K562 (cell line): Measurements from ENCODE around the gene SPEM2. TPM values are rescaled to one million over a fixed set of nuclear protein-coding genes. Genes with fewer than 3 reads are reported as not detected.

ENCODE experiments used
- ATAC-seq: fragments of 200-7000 bp; cut with Tn5 transposase; 3 replicates; pipeline ENCODE4 v1.9.1; 2020; ENCODE audit warnings: moderate library complexity
- BruUV-seq: library from RNA; stranded (reverse); fragments of 400-500 nt; replicated peaks from 2 replicates; lab custom pipeline; 2021; lab: Mats Ljungman, UMichigan
- CTCF ChIA-PET: fragments of 300-600 bp; formaldehyde crosslinking; extraction: SDS; loops from one replicate; lab custom pipeline; 2021; ENCODE audit warnings: low intra/inter-chr PET ratio; lab: Yijun Ruan, JAX
- POLR2A ChIA-PET: fragments of 300-600, 350-650 bp; sonication (Branson Sonifier 250); formaldehyde crosslinking; extraction: SDS; loops from one replicate; lab custom pipeline; 2021; ENCODE audit warnings: antibody characterized with exemption, inconsistent platforms; lab: Yijun Ruan, JAX
- DNase-seq, 4 experiments: peaks; one replicate each; pipeline versions ENCODE4 v3.0.0 to v3.0.0-alpha.2; 2011 to 2018; ENCODE audit warnings: low spot score in 3 of 4, mixed read lengths in 3 of 4; ENCODE audit errors: extremely low read depth in 1 of 4
- FAIRE-seq: peaks from 2 replicates; lab custom pipeline; 2011; peaks lifted over from hg19 to GRCh38; lab: Jason Lieb, UNC
- H2AFZ ChIP-seq: 2 replicates; pipeline ENCODE4 v1.6.0; 2011; ENCODE audit warnings: low read depth, low read length, control low read depth, inconsistent platforms
- H3K27ac ChIP-seq: fragments of 200-600 bp; 3 replicates; pipeline ENCODE4 v1.8.0; 2011; ENCODE audit warnings: low read depth, mild to moderate bottlenecking, control low read depth, inconsistent platforms, low read length, moderate library complexity, mixed read lengths; ENCODE audit errors: extremely low read depth
- H3K27me3 ChIP-seq, 2 experiments: fragments of 300-600 bp in 1 of 2; 2 replicates in 1 of 2; 3 replicates in 1 of 2; pipeline versions ENCODE4 v1.6.0 to v1.8.0; 2011; ENCODE audit warnings: inconsistent platforms in 2 of 2, low read length in 2 of 2, mild to moderate bottlenecking in 1 of 2, mixed read lengths in 1 of 2, moderate library complexity in 1 of 2; ENCODE audit not compliant: control insufficient read depth in 2 of 2, insufficient read depth in 2 of 2
- H3K36me3 ChIP-seq: fragments of 300-600 bp; 3 replicates; pipeline ENCODE4 v1.8.0; 2011; ENCODE audit warnings: mild to moderate bottlenecking, low read length, inconsistent platforms; ENCODE audit not compliant: control insufficient read depth, insufficient read depth
- H3K4me1 ChIP-seq, 2 experiments: fragments of 200-600 bp in 1 of 2; replicated peaks in 1 of 2; 2 replicates in 1 of 2; 3 replicates in 1 of 2; pipeline versions ENCODE4 v1.5.1 to v1.8.0; 2011; ENCODE audit warnings: inconsistent platforms in 2 of 2, low read length in 2 of 2, mild to moderate bottlenecking in 1 of 2, mixed read lengths in 1 of 2, moderate library complexity in 1 of 2; ENCODE audit not compliant: control insufficient read depth in 2 of 2, insufficient read depth in 2 of 2
- H3K4me2 ChIP-seq: 2 replicates; pipeline ENCODE4 v1.6.1; 2011; ENCODE audit warnings: low read length, control low read depth, inconsistent platforms, mixed read lengths; ENCODE audit not compliant: insufficient read depth
- H3K4me3 ChIP-seq: fragments of 200-600 bp; sonication (generic), shearing (Covaris generic); 2 replicates; pipeline ENCODE4 v1.5.1; 2016; ENCODE audit warnings: control low read depth, inconsistent platforms
- H3K79me2 ChIP-seq: fragments of 200-600 bp; 3 replicates; pipeline ENCODE4 v1.8.0; 2011; ENCODE audit warnings: low read length, inconsistent platforms; ENCODE audit not compliant: control insufficient read depth, insufficient read depth
- H3K9ac ChIP-seq, 2 experiments: 2 replicates each; pipeline versions ENCODE4 v1.6.0 to v1.6.1; 2011; ENCODE audit warnings: low read depth in 2 of 2, low read length in 2 of 2, control low read depth in 1 of 2, inconsistent platforms in 1 of 2, mild to moderate bottlenecking in 1 of 2, mixed read lengths in 1 of 2; ENCODE audit not compliant: insufficient read depth in 1 of 2
- H3K9me1 ChIP-seq: one replicate; pipeline ENCODE4 v1.6.0; 2011; ENCODE audit warnings: inconsistent platforms, mild to moderate bottlenecking, low read length, moderate library complexity; ENCODE audit not compliant: control insufficient read depth, insufficient read depth
- H3K9me3 ChIP-seq: replicated peaks from 2 replicates; pipeline ENCODE4 v1.5.1; 2011; ENCODE audit warnings: low read depth, low read length, inconsistent platforms; ENCODE audit not compliant: control insufficient read depth, insufficient read depth
- H4K20me1 ChIP-seq: replicated peaks from 2 replicates; pipeline ENCODE4 v1.6.1; 2011; ENCODE audit warnings: low read length, inconsistent platforms, mixed read lengths; ENCODE audit not compliant: control insufficient read depth, insufficient read depth
- ADNP ChIP-seq: fragments of 200-800 bp; sonication (Bioruptor generic); IDR thresholded peaks from 2 replicates; pipeline ENCODE4 v1.6.1; 2016; ENCODE audit warnings: missing genetic modification characterization, missing compliant biosample characterization
- ARID2 ChIP-seq: fragments of 450-650 bp; IDR thresholded peaks from 2 replicates; pipeline ENCODE4 v1.6.1; 2017; ENCODE audit warnings: antibody characterized with exemption, mild to moderate bottlenecking
- KAT8 ChIP-seq: fragments of 450-650 bp; IDR thresholded peaks from 2 replicates; pipeline ENCODE4 v1.6.1; 2016; ENCODE audit warnings: low read depth, mild to moderate bottlenecking
- SMAD3 ChIP-seq: fragments of 450-650 bp; formaldehyde crosslinking; conservative IDR thresholded peaks from 2 replicates; pipeline ENCODE4 v1.4.0; 2020; ENCODE audit warnings: mild to moderate bottlenecking
- TCF7 ChIP-seq: sonication (generic); IDR thresholded peaks from 2 replicates; pipeline ENCODE4 v1.6.1; 2016; ENCODE audit warnings: antibody characterized with exemption, borderline replicate concordance
- THRAP3 ChIP-seq: fragments of 450-650 bp; IDR thresholded peaks from 2 replicates; pipeline ENCODE4 v1.6.1; 2016; ENCODE audit warnings: mild to moderate bottlenecking, inconsistent platforms, borderline replicate concordance
- ZNF707 ChIP-seq: fragments of 250-450 bp; sonication (Bioruptor Pico); conservative IDR thresholded peaks from 2 replicates; pipeline ENCODE4 v1.8.0; 2022; ENCODE audit warnings: inconsistent platforms, mild to moderate bottlenecking, moderate library complexity
- WGBS: fragments of 100-300 bp; shearing (Covaris generic); methylation state at CpG from one replicate; pipeline ENCODE4 v1.1.6; 2016; ENCODE audit warnings: low coverage, mixed read lengths; ENCODE audit not compliant: insufficient coverage; ENCODE audit errors: missing lambda C conversion rate; 5-methylcytosine and 5-hydroxymethylcytosine counted together
- in situ Hi-C: fragments of 300-500 bp; cut with MboI; formaldehyde crosslinking; loops from 4 replicates; pipeline ENCODE4 v1.15.0; 2018; ENCODE audit warnings: inconsistent platforms, mixed read lengths
- intact Hi-C: fragments of 100-400 bp; cut with micrococcal nuclease; formaldehyde crosslinking; loops from 2 replicates; pipeline ENCODE4 v1.14.2; 2022
- polyA plus RNA-seq, 8 experiments: library from polyadenylated mRNA; depleted of rRNA in 4 of 8; stranded (reverse) in 5 of 8; unstranded in 3 of 8; fragments of >200 nt; fragmentation: Nextera tagmentation in 2 of 8; fragmentation: Illumina TruSeq in 1 of 8; extraction: Ambion mirVana in 2 of 8; extraction: Trizol in 1 of 8; gene quantifications; 2 replicates each; pipeline versions ENCODE4 v1.2.1 to v1.2.3, GENCODE V29; 2011 to 2014; ENCODE audit warnings: inconsistent platforms in 1 of 8, missing spikeins in 1 of 8
- total RNA-seq, 7 experiments: library from RNA; depleted of rRNA in 6 of 7; stranded (reverse); fragments of >200 nt in 6 of 7; fragmentation: Illumina TruSeq in 2 of 7; extraction: Trizol in 2 of 7; gene quantifications; 2 replicates each; pipeline versions ENCODE4 v1.2.1 to v1.2.3, GENCODE V29; 2011 to 2021; ENCODE audit warnings: low replicate concordance in 1 of 7
- TF ChIP-seq, protein P1 (sequence below): fragments of 250-450 bp; sonication (Bioruptor Pico); IDR thresholded peaks from 2 replicates; pipeline ENCODE4 v1.5.0; 2021; ENCODE audit warnings: mild to moderate bottlenecking, moderate library complexity
- TF ChIP-seq, protein P2 (sequence below): fragments of 250-450 bp; sonication (Bioruptor Pico); IDR thresholded peaks from 2 replicates; pipeline ENCODE4 v1.8.0; 2021; ENCODE audit warnings: mild to moderate bottlenecking, moderate library complexity
- TF ChIP-seq, protein P3 (sequence below): fragments of 250-450 bp; sonication (Bioruptor Pico); IDR thresholded peaks from 2 replicates; pipeline ENCODE4 v1.8.0; 2021; ENCODE audit warnings: moderate library complexity, mild to moderate bottlenecking, inconsistent platforms
- TF ChIP-seq, protein P4 (sequence below), 2 experiments: fragments of 450-650 bp in 1 of 2; sonication (generic) in 1 of 2; formaldehyde crosslinking in 1 of 2; IDR thresholded peaks in 1 of 2; conservative IDR thresholded peaks in 1 of 2; 2 replicates each; pipeline versions ENCODE4 v1.6.1 to v1.8.1; 2016 to 2023; ENCODE audit warnings: mild to moderate bottlenecking in 2 of 2, moderate library complexity in 2 of 2, inconsistent platforms in 1 of 2, missing genetic modification reagents in 1 of 2

The SPEM2 gene
- total and polyA plus RNA-seq, 9 of the 15 experiments (the other 6 are each of a cell fraction or from before 2014, with no cell fraction given), result not detected

DNA sequence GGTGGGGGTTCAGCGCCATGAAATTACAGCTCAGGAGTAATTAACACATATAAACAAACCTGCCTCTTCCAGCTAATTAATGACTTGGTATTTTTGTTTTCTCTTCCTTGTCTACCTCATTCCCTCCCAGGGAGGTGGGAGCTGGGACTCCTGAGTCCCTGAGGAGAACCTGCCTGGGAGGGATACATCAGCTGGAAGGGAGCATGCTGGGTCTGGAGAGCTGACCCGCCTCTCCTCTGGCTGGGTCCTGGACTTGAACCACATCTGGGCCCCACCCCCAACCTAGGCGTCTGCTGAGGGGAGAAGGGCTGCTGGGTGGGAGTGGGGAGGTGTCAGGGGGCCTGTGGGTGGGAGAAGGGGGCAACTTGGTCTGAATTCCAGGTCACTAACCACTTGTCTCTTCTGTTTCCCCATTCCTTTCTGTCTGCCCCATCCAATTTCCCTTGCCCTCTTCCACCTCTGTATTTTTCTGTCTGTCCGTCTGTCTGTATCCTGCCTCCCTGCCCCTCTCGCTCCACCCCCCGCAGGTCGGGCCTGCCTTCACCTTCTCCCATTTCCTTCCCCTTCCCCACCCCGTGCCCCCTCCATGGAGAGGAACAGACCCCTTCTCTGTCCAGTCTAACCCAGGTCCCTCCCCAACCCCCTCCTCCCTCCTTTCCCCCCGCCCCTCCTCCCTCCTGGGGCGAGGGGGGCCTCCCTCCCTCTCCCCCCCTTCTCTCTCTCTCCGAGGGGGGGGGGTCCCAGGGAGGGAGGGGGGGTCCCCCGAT, 17.7 kb upstream of the SPEM2 start, which contains the start of gene NLGN2 (continued):
- TF ChIP-seq, protein P1, sequence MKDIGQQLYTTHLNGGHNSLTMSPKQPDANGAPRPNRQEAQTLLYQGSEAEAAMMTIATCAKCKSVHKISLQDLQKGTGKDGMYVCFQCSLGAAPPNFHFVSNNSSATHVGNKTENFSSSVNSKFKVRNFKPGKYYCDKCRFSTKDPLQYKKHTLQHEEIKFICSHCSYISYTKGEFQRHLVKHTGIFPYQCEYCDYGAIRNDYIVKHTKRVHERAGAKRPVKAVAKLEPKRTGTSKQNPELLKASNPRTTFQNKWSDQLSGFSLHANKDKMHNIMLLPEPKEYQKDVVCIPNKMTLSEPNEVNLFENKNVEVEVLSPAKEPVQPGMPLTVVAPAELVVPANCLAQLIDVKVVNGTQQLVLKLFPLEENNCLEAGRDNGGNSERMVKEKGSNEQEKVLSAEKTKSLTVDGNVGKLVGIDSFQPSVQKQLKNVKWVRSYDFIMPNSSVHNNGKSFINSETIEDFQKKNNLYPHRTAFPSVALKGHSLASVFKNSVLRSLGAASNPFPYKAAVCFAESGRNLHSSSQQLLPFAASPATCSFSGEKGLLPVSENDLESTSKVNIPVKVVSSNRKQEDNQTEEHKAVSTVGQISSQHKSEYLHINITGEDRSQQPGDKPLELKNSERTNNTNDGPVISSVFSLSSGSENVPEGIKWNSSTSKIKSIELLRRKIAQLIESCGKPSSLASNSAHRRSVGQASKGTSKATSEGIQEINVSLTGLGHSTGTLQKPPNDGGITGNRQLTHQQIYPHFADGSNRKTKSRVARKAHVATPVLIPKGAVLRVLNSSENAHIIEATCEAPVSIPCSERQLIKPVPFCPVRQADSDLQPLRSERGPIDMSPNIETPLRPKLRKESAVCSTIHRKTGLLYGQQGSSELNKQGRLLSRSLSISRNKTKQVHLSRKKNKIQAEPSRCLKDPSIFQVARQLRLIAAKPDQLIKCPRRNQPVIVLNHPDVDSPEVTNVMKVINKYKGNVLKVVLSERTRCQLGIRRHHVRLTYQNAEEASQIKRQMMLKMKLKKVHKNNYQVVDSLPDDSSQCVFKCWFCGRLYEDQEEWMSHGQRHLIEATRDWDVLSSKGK (CRISPR knock-in tag), result no peak

DNA sequence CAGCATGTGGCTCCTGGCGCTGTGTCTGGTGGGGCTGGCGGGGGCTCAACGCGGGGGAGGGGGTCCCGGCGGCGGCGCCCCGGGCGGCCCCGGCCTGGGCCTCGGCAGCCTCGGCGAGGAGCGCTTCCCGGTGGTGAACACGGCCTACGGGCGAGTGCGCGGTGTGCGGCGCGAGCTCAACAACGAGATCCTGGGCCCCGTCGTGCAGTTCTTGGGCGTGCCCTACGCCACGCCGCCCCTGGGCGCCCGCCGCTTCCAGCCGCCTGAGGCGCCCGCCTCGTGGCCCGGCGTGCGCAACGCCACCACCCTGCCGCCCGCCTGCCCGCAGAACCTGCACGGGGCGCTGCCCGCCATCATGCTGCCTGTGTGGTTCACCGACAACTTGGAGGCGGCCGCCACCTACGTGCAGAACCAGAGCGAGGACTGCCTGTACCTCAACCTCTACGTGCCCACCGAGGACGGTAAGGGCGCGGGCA, 17.1 kb upstream of the SPEM2 start:
- Histone ChIP-seq H2AFZ (no peak overlapping the region), H3K9me1 (no peaks in the 10 kb centered on the region), H3K36me3 (0 out of 3 replicates have a peak, but pooled peaks cover 3% of the 10 kb centered on the region), H3K9me3 (no peaks in the 10 kb centered on the region), H3K27me3 (no peaks in the 10 kb centered on the region), H3K9ac (no peak overlapping the region), H3K4me2 (no peak overlapping the region), H3K4me3 (no peak overlapping the region), H3K4me1 (peaks cover 4 to 24% of the 10 kb centered on the region in 2 experiments; a peak in 3 of 5 replicates), H3K27ac (no peak overlapping the region), H3K79me2 (peaks cover under 1% of the 10 kb centered on the region; the same call in 1 of the 3 replicates), H4K20me1 (no peaks in the 10 kb centered on the region)
- WGBS, result 100% methylated on average over 4 of the region's 58 CpGs
- ChIA-PET POLR2A (no interaction called here), CTCF (no interaction called here)
- no TSS peak for BruUV-seq
- DNase-seq (no peak), FAIRE-seq (no peak), ATAC-seq (no peak)
- in situ Hi-C loops, result no loop called here
- intact Hi-C loops, result no loop called here
- TF ChIP-seq ZNF707 (CRISPR knock-in tag) (no peak), TCF7 (no peak), ARID2 (no peak), ADNP (no peak), KAT8 (no peak), THRAP3 (no peak), SMAD3 (CRISPR knock-in tag) (no peak)
- TF ChIP-seq, protein P2, sequence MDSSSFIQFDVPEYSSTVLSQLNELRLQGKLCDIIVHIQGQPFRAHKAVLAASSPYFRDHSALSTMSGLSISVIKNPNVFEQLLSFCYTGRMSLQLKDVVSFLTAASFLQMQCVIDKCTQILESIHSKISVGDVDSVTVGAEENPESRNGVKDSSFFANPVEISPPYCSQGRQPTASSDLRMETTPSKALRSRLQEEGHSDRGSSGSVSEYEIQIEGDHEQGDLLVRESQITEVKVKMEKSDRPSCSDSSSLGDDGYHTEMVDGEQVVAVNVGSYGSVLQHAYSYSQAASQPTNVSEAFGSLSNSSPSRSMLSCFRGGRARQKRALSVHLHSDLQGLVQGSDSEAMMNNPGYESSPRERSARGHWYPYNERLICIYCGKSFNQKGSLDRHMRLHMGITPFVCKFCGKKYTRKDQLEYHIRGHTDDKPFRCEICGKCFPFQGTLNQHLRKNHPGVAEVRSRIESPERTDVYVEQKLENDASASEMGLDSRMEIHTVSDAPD, result no peak
- TF ChIP-seq, protein P3, sequence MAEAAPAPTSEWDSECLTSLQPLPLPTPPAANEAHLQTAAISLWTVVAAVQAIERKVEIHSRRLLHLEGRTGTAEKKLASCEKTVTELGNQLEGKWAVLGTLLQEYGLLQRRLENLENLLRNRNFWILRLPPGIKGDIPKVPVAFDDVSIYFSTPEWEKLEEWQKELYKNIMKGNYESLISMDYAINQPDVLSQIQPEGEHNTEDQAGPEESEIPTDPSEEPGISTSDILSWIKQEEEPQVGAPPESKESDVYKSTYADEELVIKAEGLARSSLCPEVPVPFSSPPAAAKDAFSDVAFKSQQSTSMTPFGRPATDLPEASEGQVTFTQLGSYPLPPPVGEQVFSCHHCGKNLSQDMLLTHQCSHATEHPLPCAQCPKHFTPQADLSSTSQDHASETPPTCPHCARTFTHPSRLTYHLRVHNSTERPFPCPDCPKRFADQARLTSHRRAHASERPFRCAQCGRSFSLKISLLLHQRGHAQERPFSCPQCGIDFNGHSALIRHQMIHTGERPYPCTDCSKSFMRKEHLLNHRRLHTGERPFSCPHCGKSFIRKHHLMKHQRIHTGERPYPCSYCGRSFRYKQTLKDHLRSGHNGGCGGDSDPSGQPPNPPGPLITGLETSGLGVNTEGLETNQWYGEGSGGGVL (CRISPR knock-in tag), result no peak
- TF ChIP-seq, protein P4, sequence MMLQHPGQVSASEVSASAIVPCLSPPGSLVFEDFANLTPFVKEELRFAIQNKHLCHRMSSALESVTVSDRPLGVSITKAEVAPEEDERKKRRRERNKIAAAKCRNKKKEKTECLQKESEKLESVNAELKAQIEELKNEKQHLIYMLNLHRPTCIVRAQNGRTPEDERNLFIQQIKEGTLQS (IDR thresholded peaks at IDR 0.05), result no peak
- TF ChIP-seq, protein P4 (CRISPR knock-in tag; conservative IDR thresholded peaks at IDR 0.05), result no peak
